Neuronal stem cell (in vitro differentiated cells): ENCODE measurements around the gene MARCHF11.

Experiments
- DNase-seq: peaks from one replicate; pipeline ENCODE4 v3.0.0-alpha.2; 2013; ENCODE audit warnings: low spot score
- H2AFZ ChIP-seq: one replicate; pipeline ENCODE4 v1.6.1; 2013; ENCODE audit warnings: mild to moderate bottlenecking, low read length, inconsistent platforms
- H2AK5ac ChIP-seq: 2 replicates; pipeline ENCODE4 v1.6.1; 2013; ENCODE audit warnings: low read depth, mild to moderate bottlenecking, inconsistent platforms, low read length, moderate library complexity, mixed read lengths
- H2BK120ac ChIP-seq: 2 replicates; pipeline ENCODE4 v1.6.1; 2013; ENCODE audit warnings: low read depth, mild to moderate bottlenecking, inconsistent platforms, low read length, moderate library complexity, mixed read lengths
- H2BK12ac ChIP-seq: one replicate; pipeline ENCODE4 v1.6.1; 2013; ENCODE audit warnings: low read length, inconsistent platforms
- H2BK15ac ChIP-seq: 2 replicates; pipeline ENCODE4 v1.6.1; 2013; ENCODE audit warnings: mild to moderate bottlenecking, low read length, inconsistent platforms, mixed read lengths
- H2BK5ac ChIP-seq: one replicate; pipeline ENCODE4 v1.6.1; 2013; ENCODE audit warnings: inconsistent platforms, mild to moderate bottlenecking, low read length, moderate library complexity
- H3K14ac ChIP-seq: one replicate; pipeline ENCODE4 v1.6.1; 2013; ENCODE audit warnings: low read length, inconsistent platforms
- H3K18ac ChIP-seq: 2 replicates; pipeline ENCODE4 v1.6.1; 2013; ENCODE audit warnings: low read length, inconsistent platforms
- H3K23ac ChIP-seq: 2 replicates; pipeline ENCODE4 v1.6.1; 2013; ENCODE audit warnings: low read depth, mild to moderate bottlenecking, mixed read lengths, low read length, inconsistent platforms; ENCODE audit not compliant: poor library complexity
- H3K27ac ChIP-seq: replicated peaks from 3 replicates; pipeline ENCODE4 v1.5.1; 2013; ENCODE audit warnings: low read length, inconsistent platforms
- H3K27me3 ChIP-seq, 3 experiments: 2 replicates each; pipeline ENCODE4 v1.6.1; 2013; ENCODE audit warnings: low read length in 3 of 3, mild to moderate bottlenecking in 2 of 3, inconsistent platforms in 1 of 3, low read depth in 1 of 3, mixed read lengths in 1 of 3, moderate library complexity in 1 of 3; ENCODE audit not compliant: control insufficient read depth in 3 of 3, insufficient read depth in 3 of 3
- H3K36me3 ChIP-seq, 2 donors: replicated peaks in 1 of 2; 2 replicates each; pipeline ENCODE4 v1.6.1; 2013; ENCODE audit warnings: low read length in 2 of 2; ENCODE audit not compliant: control insufficient read depth in 2 of 2, insufficient read depth in 2 of 2
- H3K4ac ChIP-seq: 2 replicates; pipeline ENCODE4 v1.6.1; 2013; ENCODE audit warnings: inconsistent platforms, mild to moderate bottlenecking, low read length, moderate library complexity
- H3K4me1 ChIP-seq, 2 donors: 1 replicate in 1 of 2; 2 replicates in 1 of 2; pipeline ENCODE4 v1.6.1; 2013; ENCODE audit warnings: low read length in 2 of 2, low read depth in 1 of 2; ENCODE audit not compliant: control insufficient read depth in 2 of 2, insufficient read depth in 1 of 2
- H3K4me2 ChIP-seq: one replicate; pipeline ENCODE4 v1.6.1; 2013; ENCODE audit warnings: mild to moderate bottlenecking, low read length, inconsistent platforms; ENCODE audit not compliant: insufficient read depth, poor library complexity, severe bottlenecking
- H3K4me3 ChIP-seq, 2 donors: 2 replicates each; pipeline ENCODE4 v1.5.1; 2013; ENCODE audit warnings: low read length in 2 of 2, mild to moderate bottlenecking in 2 of 2, inconsistent platforms in 1 of 2, moderate library complexity in 1 of 2
- H3K79me1 ChIP-seq: one replicate; pipeline ENCODE4 v1.6.1; 2013; ENCODE audit warnings: low read depth, mild to moderate bottlenecking, inconsistent platforms, low read length, moderate library complexity
- H3K9ac ChIP-seq: one replicate; pipeline ENCODE4 v1.6.1; 2013; ENCODE audit warnings: mild to moderate bottlenecking, low read depth, low read length, inconsistent platforms; ENCODE audit not compliant: poor library complexity
- H3K9me3 ChIP-seq, 2 donors: replicated peaks in 1 of 2; 2 replicates each; pipeline versions ENCODE3 to v1.6.1; 2013; ENCODE audit warnings: low read length in 2 of 2, mild to moderate bottlenecking in 2 of 2, inconsistent platforms in 1 of 2, low read depth in 1 of 2, mixed read lengths in 1 of 2, moderate library complexity in 1 of 2; ENCODE audit not compliant: control insufficient read depth in 2 of 2, insufficient read depth in 1 of 2
- H4K8ac ChIP-seq: one replicate; pipeline ENCODE4 v1.6.1; 2013; ENCODE audit warnings: low read depth, mild to moderate bottlenecking, inconsistent platforms, low read length, moderate library complexity
- H4K91ac ChIP-seq: one replicate; pipeline ENCODE4 v1.6.1; 2013; ENCODE audit warnings: low read length, low read depth, mild to moderate bottlenecking, inconsistent platforms; ENCODE audit not compliant: poor library complexity
- WGBS, 2 donors: extraction: QIAGEN DNeasy Blood & Tissue Kit; methylation state at CpG; one replicate each; pipeline ENCODE4 v1.1.7; 2013; ENCODE audit warnings: missing lambda C conversion rate in 2 of 2, mixed read lengths in 1 of 2; ENCODE audit not compliant: insufficient read length in 2 of 2, insufficient replicate concordance in 1 of 2; ENCODE audit errors: extremely low coverage in 2 of 2; 5-methylcytosine and 5-hydroxymethylcytosine counted together

MARCHF11 gene

GRCh38 chr5:16065831-16066230 is 113.8 kb downstream of the MARCHF11 start:
- Histone ChIP-seq H2AFZ (no peak overlapping the region), H3K18ac (no peak overlapping the region), H2BK5ac (no peak overlapping the region), H2AK5ac (no peak overlapping the region), H3K27me3 (no peaks in the 10 kb centered on the region), H3K36me3 (no peaks in the 10 kb centered on the region), H4K91ac (no peak overlapping the region), H3K79me1 (no peaks in the 10 kb centered on the region), H2BK12ac (no peak overlapping the region), H3K14ac (no peak overlapping the region), H3K4me1 (peaks cover 0 to 7% of the 10 kb centered on the region in 2 donors), H3K23ac (no peak overlapping the region), H3K27ac (no peak overlapping the region), H3K4me3 (no peak overlapping the region), H4K8ac (no peak overlapping the region), H3K9me3 (peaks cover 0 to 1% of the 10 kb centered on the region in 2 donors), H3K9ac (no peak overlapping the region), H3K4me2 (no peak overlapping the region), H2BK120ac (no peak overlapping the region), H2BK15ac (no peak overlapping the region), H3K4ac (no peak overlapping the region)
- DNase-seq: no peak
- WGBS, 2 donors: no CpG with 5 or more reads among the region's 4 CpGs

- Histone ChIP-seq H3K18ac (no peak overlapping the region), H2AFZ (no peak overlapping the region), H3K9me3 (peaks cover 0 to 3% of the 10 kb centered on the region in 2 donors), H3K27ac (no peak overlapping the region), H3K27me3 (no peaks in the 10 kb centered on the region), H3K9ac (no peak overlapping the region), H3K4me3 (no peak overlapping the region), H3K14ac (no peak overlapping the region), H3K4me1 (peaks cover 0 to 10% of the 10 kb centered on the region in 2 donors), H2AK5ac (no peak overlapping the region), H3K36me3 (no peaks in the 10 kb centered on the region), H4K91ac (no peak overlapping the region), H3K4me2 (no peak overlapping the region), H2BK5ac (no peak overlapping the region), H2BK120ac (no peak overlapping the region), H3K79me1 (no peaks in the 10 kb centered on the region), H3K23ac (no peak overlapping the region), H3K4ac (no peak overlapping the region), H4K8ac (no peak overlapping the region), H2BK15ac (no peak overlapping the region), H2BK12ac (no peak overlapping the region)
- no CpG with 5 or more reads among the region's 9 CpGs for WGBS, 2 donors
- no peak for DNase-seq
These were observed 115.3 kb downstream of the MARCHF11 start for GRCh38 chr5:16064135-16064893.

GRCh38 chr5:16061163-16061562 is 118.4 kb downstream of the MARCHF11 start:
- WGBS, 2 donors: no CpG with 5 or more reads among the region's 3 CpGs
- H3K36me3 ChIP-seq: no peaks in the 10 kb centered on the region
- H2BK120ac ChIP-seq: no peak overlapping the region

GRCh38 chr5:16057277-16057676 is 122.3 kb downstream of the MARCHF11 start:
- no peak for DNase-seq
- Histone ChIP-seq H2BK15ac (no peak overlapping the region), H3K18ac (no peak overlapping the region)

More at GRCh38 chr5:16061163-16061562, 118.4 kb downstream of the MARCHF11 start:
- Histone ChIP-seq H2BK5ac (no peak overlapping the region), H2BK12ac (no peak overlapping the region), H4K91ac (no peak overlapping the region), H3K4me2 (no peak overlapping the region), H3K4me1 (peaks cover 0 to 10% of the 10 kb centered on the region in 2 donors), H3K9me3 (peaks cover 0 to 3% of the 10 kb centered on the region in 2 donors), H3K18ac (peak overlapping the region; percentile 45), H2BK15ac (no peak overlapping the region), H3K4me3 (no peak overlapping the region), H3K9ac (no peak overlapping the region), H2AK5ac (no peak overlapping the region), H3K27me3 (no peaks in the 10 kb centered on the region), H3K27ac (peak overlapping the region; percentile 62), H4K8ac (no peak overlapping the region), H3K14ac (no peak overlapping the region), H2AFZ (no peak overlapping the region), H3K79me1 (no peaks in the 10 kb centered on the region), H3K4ac (no peak overlapping the region), H3K23ac (no peak overlapping the region)
- DNase-seq: peak; percentile 24

More at GRCh38 chr5:16057277-16057676, 122.3 kb downstream of the MARCHF11 start:
- H2AFZ ChIP-seq: no peak overlapping the region
- H3K9me3 ChIP-seq: peaks cover 0 to 6% of the 10 kb centered on the region in 2 donors
- no peak overlapping the region for H2BK120ac ChIP-seq
- H3K4me1 ChIP-seq: peaks cover 0 to 8% of the 10 kb centered on the region in 2 donors
- H3K4me2 ChIP-seq: no peak overlapping the region
- no peaks in the 10 kb centered on the region for H3K36me3 ChIP-seq
- no peak overlapping the region for H2AK5ac ChIP-seq
- no peak overlapping the region for H3K14ac ChIP-seq
- no peaks in the 10 kb centered on the region for H3K79me1 ChIP-seq
- no peak overlapping the region for H3K27ac ChIP-seq
- H3K23ac ChIP-seq: no peak overlapping the region
- H2BK5ac ChIP-seq: no peak overlapping the region
- WGBS, 2 donors: no CpG with 5 or more reads among the region's 1 CpG
- no peak overlapping the region for H3K4ac ChIP-seq
- H3K4me3 ChIP-seq: no peak overlapping the region
- no peak overlapping the region for H4K8ac ChIP-seq
- no peak overlapping the region for H2BK12ac ChIP-seq
- no peak overlapping the region for H4K91ac ChIP-seq
- no peaks in the 10 kb centered on the region for H3K27me3 ChIP-seq
- H3K9ac ChIP-seq: no peak overlapping the region
